ENCODE results near the gene PKD2. TPM values are rescaled to one million over a fixed set of nuclear protein-coding genes. Genes with fewer than 3 reads are reported as not detected.

Gene PKD2
- polyA plus RNA-seq, 3 donors: 1.2 to 9.7 (median 2.4) TPM

- H3K9ac ChIP-seq (ENCODE audit: insufficient read depth, low read length, poor library complexity, severe bottlenecking): no peak overlapping the region
- no peaks in the 10 kb centered on the region for H3K27me3 ChIP-seq (ENCODE audit: control insufficient read depth in 2 of 2, insufficient read depth in 2 of 2, low read length in 2 of 2)
- no peak overlapping the region for H3K27ac ChIP-seq (ENCODE audit: low read depth in 1 of 2, low read length in 2 of 2)
- no CpG with 5 or more reads among the region's 2 CpGs for WGBS (ENCODE audit: insufficient coverage)
- peaks cover 36 to 48% of the 10 kb centered on the region in 2 donors for H3K36me3 Mint-ChIP-seq
- H3K4me1 Mint-ChIP-seq: peaks cover 23% of the 10 kb centered on the region
- H3K4me3 ChIP-seq (replicated peaks in 1 of 3; ENCODE audit: low read depth in 2 of 3, low read length in 3 of 3): no peak overlapping the region
- no peaks in the 10 kb centered on the region for H4K20me1 ChIP-seq (ENCODE audit: insufficient read depth, low read length)
- no peak overlapping the region for H3K4me3 Mint-ChIP-seq
- H3K79me2 ChIP-seq (ENCODE audit: insufficient read depth, low read length): no peaks in the 10 kb centered on the region
- peaks cover 20 to 23% of the 10 kb centered on the region in 2 donors for H3K4me1 ChIP-seq (ENCODE audit: control insufficient read depth in 1 of 2, insufficient read depth in 2 of 2, low read length in 2 of 2)
- H3K9me3 ChIP-seq (replicated peaks in 1 of 2; ENCODE audit: control insufficient read depth in 1 of 2, insufficient read depth in 1 of 2, low read length in 2 of 2): no peaks in the 10 kb centered on the region
- DNase-seq: no peak
- H3K27ac Mint-ChIP-seq: no peak overlapping the region
- no peak for TF ChIP-seq CTCF (IDR thresholded peaks at IDR 0.05)
- no peak overlapping the region for H3K4me2 ChIP-seq (replicated peaks; ENCODE audit: extremely low read depth, low read length, poor library complexity, severe bottlenecking)
- H3K9me3 Mint-ChIP-seq: no peaks in the 10 kb centered on the region
- H3K27me3 Mint-ChIP-seq (ENCODE audit: low read depth in 3 of 3): no peaks in the 10 kb centered on the region
- intact Hi-C loops (cut with micrococcal nuclease): no loop called here
- H2AFZ ChIP-seq (ENCODE audit: insufficient read depth, low read depth, low read length, poor library complexity, severe bottlenecking): no peak overlapping the region
- H3K36me3 ChIP-seq (replicated peaks in 1 of 2; ENCODE audit: control insufficient read depth in 1 of 2, insufficient read depth in 2 of 2, low read length in 2 of 2): peaks cover 19 to 48% of the 10 kb centered on the region in 2 donors
These were observed 52.3 kb downstream of the PKD2 start for GRCh38 chr4:88059766-88060165.

- Mint-ChIP-seq H3K27ac (no peak overlapping the region), H3K9me3 (no peaks in the 10 kb centered on the region), H3K36me3 (peaks cover 37 to 49% of the 10 kb centered on the region in 2 donors), H3K27me3 (ENCODE audit: low read depth in 3 of 3) (no peaks in the 10 kb centered on the region), H3K4me3 (no peak overlapping the region), H3K4me1 (peaks cover 23% of the 10 kb centered on the region)
- no peak for TF ChIP-seq CTCF (IDR thresholded peaks at IDR 0.05)
- H3K27ac ChIP-seq (ENCODE audit: low read depth in 1 of 2, low read length in 2 of 2): no peak overlapping the region
- peaks cover 18 to 49% of the 10 kb centered on the region in 2 donors for H3K36me3 ChIP-seq (replicated peaks in 1 of 2; ENCODE audit: control insufficient read depth in 1 of 2, insufficient read depth in 2 of 2, low read length in 2 of 2)
- WGBS (ENCODE audit: insufficient coverage): no CpG with 5 or more reads among the region's 2 CpGs
- H4K20me1 ChIP-seq (ENCODE audit: insufficient read depth, low read length): no peaks in the 10 kb centered on the region
- H3K4me1 ChIP-seq (ENCODE audit: control insufficient read depth in 1 of 2, insufficient read depth in 2 of 2, low read length in 2 of 2): peaks cover 20 to 23% of the 10 kb centered on the region in 2 donors
- H3K79me2 ChIP-seq (ENCODE audit: insufficient read depth, low read length): no peaks in the 10 kb centered on the region
- no peaks in the 10 kb centered on the region for H3K9me3 ChIP-seq (replicated peaks in 1 of 2; ENCODE audit: control insufficient read depth in 1 of 2, insufficient read depth in 1 of 2, low read length in 2 of 2)
- H3K4me2 ChIP-seq (replicated peaks; ENCODE audit: extremely low read depth, low read length, poor library complexity, severe bottlenecking): no peak overlapping the region
- H3K4me3 ChIP-seq (replicated peaks in 1 of 3; ENCODE audit: low read depth in 2 of 3, low read length in 3 of 3): no peak overlapping the region
- H2AFZ ChIP-seq (ENCODE audit: insufficient read depth, low read depth, low read length, poor library complexity, severe bottlenecking): no peak overlapping the region
- no peak for DNase-seq
- no peaks in the 10 kb centered on the region for H3K27me3 ChIP-seq (ENCODE audit: control insufficient read depth in 2 of 2, insufficient read depth in 2 of 2, low read length in 2 of 2)
- intact Hi-C loops (cut with micrococcal nuclease): no loop called here
- no peak overlapping the region for H3K9ac ChIP-seq (ENCODE audit: insufficient read depth, low read length, poor library complexity, severe bottlenecking)
These were observed 53.0 kb downstream of the PKD2 start for GRCh38 chr4:88060431-88060830.

Data from CD14-positive monocyte (primary cell).